ENCODE measurements around the gene PEX6.

DNA sequence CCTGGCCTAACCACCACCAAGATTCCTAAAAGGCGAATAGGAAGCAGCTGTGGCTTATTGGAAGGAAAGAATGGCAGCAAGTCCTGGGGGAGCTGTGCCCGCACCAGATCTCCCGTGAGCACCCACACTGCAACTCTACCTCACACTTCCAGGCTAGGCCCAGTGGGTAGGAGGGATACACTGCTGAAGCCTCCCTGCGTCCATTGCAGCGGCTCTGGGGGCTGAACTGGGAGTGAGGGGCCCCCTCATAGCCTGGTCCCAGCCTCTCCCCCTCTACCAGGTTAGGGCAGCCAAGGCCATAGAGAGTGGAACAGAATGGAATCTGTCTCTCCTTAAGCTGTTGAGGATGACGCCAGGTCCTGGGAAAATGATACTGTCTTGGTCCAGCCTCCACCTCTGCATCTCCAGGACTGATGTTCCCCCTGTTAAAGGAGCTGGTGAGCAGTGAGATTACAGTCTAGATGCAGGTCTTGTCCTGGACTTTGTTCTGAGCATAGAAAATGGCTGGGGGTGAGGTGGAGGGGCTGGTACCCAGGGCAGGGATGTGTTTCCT is 38.4 kb downstream of the PEX6 start:
- TF ChIP-seq, protein P1, sequence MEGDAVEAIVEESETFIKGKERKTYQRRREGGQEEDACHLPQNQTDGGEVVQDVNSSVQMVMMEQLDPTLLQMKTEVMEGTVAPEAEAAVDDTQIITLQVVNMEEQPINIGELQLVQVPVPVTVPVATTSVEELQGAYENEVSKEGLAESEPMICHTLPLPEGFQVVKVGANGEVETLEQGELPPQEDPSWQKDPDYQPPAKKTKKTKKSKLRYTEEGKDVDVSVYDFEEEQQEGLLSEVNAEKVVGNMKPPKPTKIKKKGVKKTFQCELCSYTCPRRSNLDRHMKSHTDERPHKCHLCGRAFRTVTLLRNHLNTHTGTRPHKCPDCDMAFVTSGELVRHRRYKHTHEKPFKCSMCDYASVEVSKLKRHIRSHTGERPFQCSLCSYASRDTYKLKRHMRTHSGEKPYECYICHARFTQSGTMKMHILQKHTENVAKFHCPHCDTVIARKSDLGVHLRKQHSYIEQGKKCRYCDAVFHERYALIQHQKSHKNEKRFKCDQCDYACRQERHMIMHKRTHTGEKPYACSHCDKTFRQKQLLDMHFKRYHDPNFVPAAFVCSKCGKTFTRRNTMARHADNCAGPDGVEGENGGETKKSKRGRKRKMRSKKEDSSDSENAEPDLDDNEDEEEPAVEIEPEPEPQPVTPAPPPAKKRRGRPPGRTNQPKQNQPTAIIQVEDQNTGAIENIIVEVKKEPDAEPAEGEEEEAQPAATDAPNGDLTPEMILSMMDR (IDR thresholded peaks at IDR 0.05; ENCODE audit: low read length) = no peak
- TF ChIP-seq EZH2phosphoT487 (IDR thresholded peaks at IDR 0.05; ENCODE audit: low read length) = no peak

All from MM.1S (cell line).